Smooth muscle cell (in vitro differentiated cells): Measurements from ENCODE around the gene FGFR3. TPM values are rescaled to one million over a fixed set of nuclear protein-coding genes. Genes with fewer than 3 reads are reported as not detected.

Experiments used
- DNase-seq: peaks from one replicate; lab custom pipeline; 2025; ENCODE audit not compliant: unreplicated experiment; lab: John Stamatoyannopoulos, UW
- H2AFZ ChIP-seq: fragments of 200-600 bp; sonication (generic); 2 replicates; pipeline ENCODE4 v1.6.0; 2016; ENCODE audit warnings: antibody characterized with exemption, low read depth, mild to moderate bottlenecking
- H3F3A ChIP-seq: fragments of 200-600 bp; sonication (generic); 2 replicates; pipeline ENCODE4 v1.6.0; 2017; ENCODE audit warnings: antibody characterized with exemption, low read depth
- H3K27ac ChIP-seq: fragments of 200-600 bp; sonication (generic); 2 replicates; pipeline ENCODE4 v1.5.1; 2016; ENCODE audit warnings: low read depth, mild to moderate bottlenecking
- H3K27me3 ChIP-seq: fragments of 200-600 bp; sonication (generic); 2 replicates; pipeline ENCODE4 v1.6.1; 2016; ENCODE audit warnings: low read depth, mild to moderate bottlenecking
- H3K36me3 ChIP-seq: fragments of 200-600 bp; sonication (generic); 2 replicates; pipeline ENCODE4 v1.5.1; 2016; ENCODE audit warnings: low read depth
- H3K4me1 ChIP-seq: fragments of 200-600 bp; sonication (generic); 2 replicates; pipeline ENCODE4 v1.5.1; 2016; ENCODE audit warnings: low read depth
- H3K4me2 ChIP-seq: fragments of 200-600 bp; sonication (generic); 2 replicates; pipeline ENCODE4 v1.6.0; 2016; ENCODE audit warnings: mild to moderate bottlenecking
- H3K4me3 ChIP-seq: fragments of 200-600 bp; sonication (generic); 2 replicates; pipeline ENCODE4 v1.5.1; 2016; ENCODE audit warnings: mild to moderate bottlenecking
- H3K79me2 ChIP-seq: fragments of 200-600 bp; sonication (generic); 2 replicates; pipeline ENCODE4 v1.6.0; 2016; ENCODE audit warnings: low read depth, mild to moderate bottlenecking
- H3K9ac ChIP-seq: fragments of 200-600 bp; sonication (generic); 2 replicates; pipeline ENCODE4 v1.6.0; 2016; ENCODE audit warnings: low read depth
- H3K9me3 ChIP-seq: fragments of 200-600 bp; sonication (generic); replicated peaks from 2 replicates; pipeline ENCODE4 v1.5.1; 2016; ENCODE audit warnings: low read depth
- H4K20me1 ChIP-seq: fragments of 200-600 bp; sonication (generic); 2 replicates; pipeline ENCODE4 v1.6.0; 2016; ENCODE audit warnings: low read depth
- CTCF ChIP-seq: fragments of 200-600 bp; sonication (generic); IDR thresholded peaks from 2 replicates; pipeline ENCODE4 v1.5.1; 2017; ENCODE audit warnings: borderline replicate concordance, mild to moderate bottlenecking, antibody characterized with exemption; ENCODE audit not compliant: insufficient read depth, poor library complexity, severe bottlenecking
- WGBS: methylation state at CpG from one replicate; pipeline ENCODE4 v1.1.7; 2016; ENCODE audit warnings: low lambda C conversion rate; 5-methylcytosine and 5-hydroxymethylcytosine counted together
- polyA plus RNA-seq: library from polyadenylated mRNA; unstranded; fragments of >200 nt; fragmentation: Nextera tagmentation; extraction: Ambion mirVana; gene quantifications from 2 replicates; pipeline ENCODE4 v1.2.1, GENCODE V29; 2016
- total RNA-seq: library from RNA; depleted of rRNA; stranded (reverse); fragments of >200 nt; gene quantifications from 2 replicates; pipeline ENCODE4 v1.2.3, GENCODE V29; 2014

Gene FGFR3
- total and polyA plus RNA-seq, 2 experiments from 2014 or later: 6.6 to 13.6 TPM

- Histone ChIP-seq H3K4me3 (no peak overlapping the region), H3K9me3 (no peaks in the 10 kb centered on the region), H3K36me3 (no peaks in the 10 kb centered on the region), H3K4me1 (peaks cover 4% of the 10 kb centered on the region), H4K20me1 (no peaks in the 10 kb centered on the region), H3K27ac (no peak overlapping the region), H3K27me3 (no peaks in the 10 kb centered on the region), H3F3A (no peaks in the 10 kb centered on the region), H3K4me2 (no peak overlapping the region), H3K79me2 (no peaks in the 10 kb centered on the region), H2AFZ (no peak overlapping the region), H3K9ac (no peak overlapping the region)
- 93% methylated on average over 10 of the region's 10 CpGs for WGBS
- DNase-seq: no peak
- no peak for TF ChIP-seq CTCF
Observed at GRCh38 chr4:1784395-1784788, 8.7 kb upstream of the FGFR3 start.

GRCh38 chr4:1784789-1785591 lies 8.1 kb upstream of the FGFR3 start:
- TF ChIP-seq CTCF: no peak
- Histone ChIP-seq H3K9ac (no peak overlapping the region), H3K4me3 (no peak overlapping the region), H3K4me2 (no peak overlapping the region), H3K4me1 (peaks cover 4% of the 10 kb centered on the region), H3K27ac (no peak overlapping the region), H3F3A (no peaks in the 10 kb centered on the region), H3K36me3 (no peaks in the 10 kb centered on the region), H4K20me1 (no peaks in the 10 kb centered on the region), H3K79me2 (no peaks in the 10 kb centered on the region), H2AFZ (peak overlapping the region; percentile 49), H3K9me3 (no peaks in the 10 kb centered on the region), H3K27me3 (no peaks in the 10 kb centered on the region)
- DNase-seq: no peak
- WGBS: 55% methylated on average over 14 of the region's 17 CpGs

GRCh38 chr4:1785592-1785991 lies 7.5 kb upstream of the FGFR3 start:
- H4K20me1 ChIP-seq: no peaks in the 10 kb centered on the region
- no peak for DNase-seq

More at GRCh38 chr4:1785592-1785991, 7.5 kb upstream of the FGFR3 start:
- peaks cover 4% of the 10 kb centered on the region for H3K4me1 ChIP-seq
- no peaks in the 10 kb centered on the region for H3K36me3 ChIP-seq
- H3F3A ChIP-seq: no peaks in the 10 kb centered on the region
- no peak overlapping the region for H3K9ac ChIP-seq
- peak overlapping the region; percentile 49 for H2AFZ ChIP-seq
- no peaks in the 10 kb centered on the region for H3K9me3 ChIP-seq
- H3K27me3 ChIP-seq: no peaks in the 10 kb centered on the region
- no peak overlapping the region for H3K4me3 ChIP-seq
- H3K4me2 ChIP-seq: no peak overlapping the region
- no peak overlapping the region for H3K27ac ChIP-seq
- WGBS: 87% methylated on average over 11 of the region's 11 CpGs
- no peak for TF ChIP-seq CTCF
- H3K79me2 ChIP-seq: no peaks in the 10 kb centered on the region
